HCT116 (cell line): ENCODE measurements around the gene THEM4. TPM values are rescaled to one million over a fixed set of nuclear protein-coding genes. Genes with fewer than 3 reads are reported as not detected.

ENCODE experiments used
- ATAC-seq: fragments of 200-7000 bp; cut with Tn5 transposase; 2 replicates; pipeline ENCODE4 v1.9.1; 2020; ENCODE audit warnings: mild to moderate bottlenecking, moderate library complexity
- BruUV-seq: library from RNA; stranded (reverse); fragments of 400-500 nt; replicated peaks from 2 replicates; lab custom pipeline; 2021; lab: Mats Ljungman, UMichigan
- CTCF ChIA-PET: fragments of 300-600 bp; sonication (Branson Sonifier 250); formaldehyde crosslinking; loops from one replicate; lab custom pipeline; 2021; ENCODE audit warnings: antibody characterized with exemption; lab: Charles Lee
- POLR2A ChIA-PET: fragments of 300-600, 350-600 bp; sonication (Branson Sonifier 250); formaldehyde crosslinking; loops from one replicate; lab custom pipeline; 2021; ENCODE audit warnings: antibody characterized with exemption; lab: Charles Lee
- RAD21 ChIA-PET, 2 experiments: fragments of 300-600 bp; sonication (Branson Sonifier 250); formaldehyde crosslinking; loops; one replicate each; lab custom pipeline; 2023; ENCODE audit warnings: low total read pairs in 2 of 2; ENCODE audit not compliant: uncharacterized antibody in 2 of 2, unreplicated experiment in 2 of 2, low non-redundant PET in 1 of 2; lab: Charles Lee
- DNase-seq: peaks from one replicate; pipeline ENCODE4 v3.0.0-alpha.2; 2010; ENCODE audit warnings: low read depth, low spot score
- H2AFZ ChIP-seq: fragments of 200-600 bp; shearing (Covaris generic), sonication (generic); 2 replicates; pipeline ENCODE4 v1.6.1; 2017; ENCODE audit warnings: low read depth, mixed run types, mixed read lengths, antibody characterized with exemption, low read length; ENCODE audit not compliant: poor library complexity, severe bottlenecking
- H3K27ac ChIP-seq: 2 replicates; pipeline ENCODE4 v1.5.1; 2012; ENCODE audit warnings: low read depth, low read length
- H3K27me3 ChIP-seq: fragments of 200-600 bp; sonication (generic); 2 replicates; pipeline ENCODE4 v1.6.1; 2016; ENCODE audit warnings: mixed run types, low read length, mixed read lengths; ENCODE audit not compliant: insufficient read depth
- H3K36me3 ChIP-seq, 2 experiments: fragments of 200-500 bp in 1 of 2; fragments of 200-600 bp in 1 of 2; sonication (Bioruptor generic) in 1 of 2; sonication (generic) in 1 of 2; 2 replicates each; pipeline versions ENCODE4 v1.5.1 to v1.6.1; 2014 to 2016; ENCODE audit warnings: low read length in 2 of 2, inconsistent platforms in 1 of 2, mixed read lengths in 1 of 2, mixed run types in 1 of 2; ENCODE audit not compliant: insufficient read depth in 2 of 2, control insufficient read depth in 1 of 2
- H3K4me1 ChIP-seq, 2 experiments: fragments of 200-600 bp in 1 of 2; sonication (generic) in 1 of 2; 2 replicates each; pipeline versions ENCODE4 v1.5.1 to v1.6.1; 2012 to 2017; ENCODE audit warnings: low read length in 2 of 2, inconsistent platforms in 1 of 2, mild to moderate bottlenecking in 1 of 2, mixed read lengths in 1 of 2, mixed run types in 1 of 2, moderate library complexity in 1 of 2; ENCODE audit not compliant: insufficient read depth in 2 of 2, control insufficient read depth in 1 of 2
- H3K4me2 ChIP-seq: fragments of 200-600 bp; sonication (generic); 2 replicates; pipeline ENCODE4 v1.6.1; 2017; ENCODE audit warnings: mixed run types, low read length, mixed read lengths
- H3K4me3 ChIP-seq, 2 experiments: fragments of 200-600 bp in 1 of 2; sonication (generic) in 1 of 2; replicated peaks in 1 of 2; 2 replicates each; pipeline ENCODE4 v1.5.1; 2011 to 2016; ENCODE audit warnings: low read length in 2 of 2, control low read depth in 1 of 2, low read depth in 1 of 2, mild to moderate bottlenecking in 1 of 2, mixed read lengths in 1 of 2, mixed run types in 1 of 2
- H3K79me2 ChIP-seq: fragments of 200-600 bp; sonication (generic); 2 replicates; pipeline ENCODE4 v1.6.1; 2017; ENCODE audit warnings: mild to moderate bottlenecking, mixed run types, low read length, moderate library complexity, mixed read lengths; ENCODE audit not compliant: insufficient read depth
- H3K9ac ChIP-seq: fragments of 200-600 bp; sonication (generic); 2 replicates; pipeline ENCODE4 v1.6.1; 2016; ENCODE audit warnings: low read length, mixed read lengths
- H3K9me2 ChIP-seq: fragments of 200-600 bp; sonication (generic), shearing (Covaris generic); 2 replicates; pipeline ENCODE4 v1.6.1; 2017; ENCODE audit warnings: mixed run types, mild to moderate bottlenecking, moderate library complexity; ENCODE audit not compliant: insufficient read depth
- H3K9me3 ChIP-seq, 2 experiments: fragments of 200-500 bp in 1 of 2; fragments of 200-600 bp in 1 of 2; sonication (Bioruptor generic) in 1 of 2; sonication (generic) in 1 of 2; 2 replicates each; pipeline ENCODE4 v1.6.1; 2014 to 2017; ENCODE audit warnings: low read length in 2 of 2, mixed read lengths in 2 of 2, inconsistent platforms in 1 of 2, low read depth in 1 of 2, mild to moderate bottlenecking in 1 of 2, mixed run types in 1 of 2, moderate library complexity in 1 of 2; ENCODE audit not compliant: control insufficient read depth in 1 of 2, insufficient read depth in 1 of 2
- H4K20me1 ChIP-seq: fragments of 200-600 bp; sonication (generic), shearing (Covaris generic); 2 replicates; pipeline ENCODE4 v1.6.1; 2017; ENCODE audit warnings: mixed run types, mild to moderate bottlenecking, moderate library complexity; ENCODE audit not compliant: insufficient read depth
- EZH2phosphoT487 ChIP-seq: fragments of 200-600 bp; IDR thresholded peaks from 2 replicates; pipeline ENCODE4 v1.6.1; 2018; ENCODE audit warnings: antibody characterized with exemption, borderline replicate concordance
- JUND ChIP-seq: IDR thresholded peaks from 2 replicates; pipeline ENCODE4 v1.6.1; 2012
- POLR2AphosphoS5 ChIP-seq: IDR thresholded peaks from 2 replicates; pipeline ENCODE4 v1.6.1; 2011; ENCODE audit warnings: mild to moderate bottlenecking, low read depth, low read length, moderate library complexity
- REST ChIP-seq: IDR thresholded peaks from 2 replicates; pipeline ENCODE4 v1.6.1; 2012; ENCODE audit warnings: low read depth
- TCF7L2 ChIP-seq: IDR thresholded peaks from 2 replicates; pipeline ENCODE4 v1.7.0; 2011; ENCODE audit warnings: borderline replicate concordance, inconsistent platforms; ENCODE audit not compliant: insufficient read depth, insufficient read length; ENCODE audit errors: extremely low read depth
- ZBTB33 ChIP-seq: IDR thresholded peaks from 2 replicates; pipeline ENCODE4 v1.6.1; 2011; ENCODE audit warnings: mild to moderate bottlenecking, low read length, moderate library complexity; ENCODE audit not compliant: insufficient replicate concordance; ENCODE audit errors: extremely low read depth
- intact Hi-C: fragments of 100-400 bp; cut with micrococcal nuclease; formaldehyde crosslinking; loops from 2 replicates; pipeline ENCODE4 v1.10.0; 2022
- total RNA-seq: library from RNA; stranded (reverse); gene quantifications from one replicate; pipeline ENCODE4 v1.2.1, GENCODE V29; 2021; ENCODE audit not compliant: unreplicated experiment

THEM4 gene
- total RNA-seq, 1 experiment from 2014 or later, result 17.0 TPM

GRCh38 chr1:151862604-151863003 is 46.7 kb downstream of the THEM4 start:
- ATAC-seq (no peak), DNase-seq (no peak)
- Histone ChIP-seq H2AFZ (no peak overlapping the region), H3K79me2 (no peaks in the 10 kb centered on the region), H3K9me2 (no peaks in the 10 kb centered on the region), H3K27me3 (no peaks in the 10 kb centered on the region), H3K36me3 (no peaks in the 10 kb centered on the region), H3K4me3 (no peak overlapping the region), H3K27ac (no peak overlapping the region), H4K20me1 (no peaks in the 10 kb centered on the region), H3K9me3 (no peaks in the 10 kb centered on the region), H3K9ac (no peak overlapping the region), H3K4me2 (no peak overlapping the region), H3K4me1 (no peaks in the 10 kb centered on the region; a peak in 1 of 4 replicates)
- POLR2A ChIA-PET, result no interaction called here
- TF ChIP-seq POLR2AphosphoS5, result no peak
- no peak for TF ChIP-seq EZH2phosphoT487
- TF ChIP-seq ZBTB33, result no peak
- no peak for TF ChIP-seq REST
- TF ChIP-seq TCF7L2, result peak; percentile 30
- no peak for TF ChIP-seq JUND
- BruUV-seq, result no TSS peak
- CTCF ChIA-PET, result no interaction called here
- intact Hi-C loops, result no loop called here
- RAD21 ChIA-PET, result no interaction called here
